ENCODE results near the gene ZNF503.

Gene ZNF503

DNA sequence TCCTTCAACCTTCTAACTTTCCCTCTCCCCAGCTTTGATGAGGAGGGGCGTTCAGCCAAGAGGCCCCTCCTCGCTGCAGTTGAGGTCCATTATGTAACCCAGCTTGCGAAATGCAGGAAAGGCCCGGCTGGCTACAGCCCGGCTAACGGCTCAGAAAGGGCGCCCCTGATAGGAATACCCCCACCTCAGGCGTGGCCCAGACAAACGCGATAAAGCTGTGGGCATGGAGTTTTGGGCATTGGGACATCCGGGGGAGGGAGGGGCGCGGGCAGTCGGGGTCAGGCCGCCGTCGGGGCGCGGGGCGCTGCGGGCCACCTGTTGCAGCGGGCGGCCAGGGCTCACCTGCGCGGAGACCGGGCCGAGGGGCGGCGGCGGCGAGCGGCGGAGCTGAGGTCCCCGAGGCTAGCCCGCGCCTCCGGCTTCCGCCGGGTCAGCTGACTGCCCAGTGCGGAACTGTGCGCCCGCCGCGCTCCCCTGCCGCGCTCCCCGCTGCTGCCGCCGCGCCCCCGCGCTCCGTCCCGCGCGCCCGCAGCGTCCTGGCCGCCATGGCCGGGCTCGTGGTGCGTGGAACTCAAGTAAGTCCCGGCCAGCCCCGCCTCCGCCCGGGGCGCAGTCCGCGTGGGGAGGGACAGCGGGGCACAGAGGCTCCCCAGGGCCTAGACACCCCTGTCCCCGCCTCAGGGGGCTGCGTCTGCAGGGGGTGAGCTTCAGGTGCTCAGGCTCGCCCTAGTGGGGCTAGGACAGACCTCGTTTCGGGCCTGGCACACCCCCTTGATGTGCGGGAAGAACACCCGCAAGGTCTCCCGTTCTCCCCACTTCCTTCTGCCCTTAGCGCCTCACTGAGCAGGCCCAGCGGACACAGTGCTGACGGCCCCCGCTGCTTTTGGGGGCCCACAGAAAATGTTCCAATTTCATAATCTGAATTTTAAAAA is 29.9 kb upstream of the ZNF503 start, which contains the start of gene LRMDA:
LRMDA (plus strand) TSS at position 445 of the 932 bp plus-strand sequence.
- no peak within 1 kb of the TSS for H3K4me3 ChIP-seq (ENCODE audit: low read depth, low read length)
- no peak for DNase-seq (ENCODE audit: low read depth)

DNA sequence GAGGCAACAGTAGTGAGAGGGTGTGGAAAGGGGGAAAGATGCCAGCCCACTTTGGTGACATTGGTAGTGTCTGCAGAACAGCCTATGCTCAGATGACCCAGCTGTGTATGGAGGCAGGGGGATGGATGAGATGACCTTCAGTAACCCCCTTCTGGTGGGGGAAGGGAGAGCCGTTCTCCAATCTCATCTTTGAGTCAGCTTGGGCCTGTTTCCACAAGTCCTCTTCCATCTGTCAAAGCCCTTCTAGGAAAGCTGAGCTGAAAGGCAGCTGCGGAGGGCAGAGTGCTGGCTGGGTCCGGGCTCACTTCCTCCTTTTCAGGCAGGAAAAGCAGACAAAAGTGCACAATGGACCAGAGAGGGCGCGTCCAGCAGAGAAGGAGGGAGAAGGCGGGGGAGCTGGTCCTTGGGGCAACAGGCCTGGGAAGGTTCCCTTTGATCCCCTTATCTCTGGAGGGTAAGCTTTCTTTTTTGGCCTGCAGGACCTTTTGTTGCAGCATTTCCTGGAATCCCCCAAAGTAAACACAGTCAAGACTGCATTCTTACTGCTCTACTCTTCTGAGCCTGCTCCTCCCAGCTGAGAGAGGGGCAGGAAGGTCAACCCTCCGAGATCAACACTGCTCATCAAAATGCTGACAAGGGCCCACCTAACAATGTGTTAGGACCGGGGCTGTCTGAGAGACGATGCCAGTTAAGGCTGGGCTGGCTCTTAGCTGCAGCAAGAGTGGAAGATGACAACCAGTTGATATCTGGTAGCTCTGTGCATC is 28.6 kb upstream of the ZNF503 start:
- no peak overlapping the region for H3K4me3 ChIP-seq (ENCODE audit: low read depth, low read length)
- TF ChIP-seq CTCF (IDR thresholded peaks at IDR 0.05; ENCODE audit: low read depth, low read length, missing control alignments) = no peak
- no peak for DNase-seq (ENCODE audit: low read depth)

More for the DNA sequence above, 29.9 kb upstream of the ZNF503 start, which contains the start of gene LRMDA:
- TF ChIP-seq CTCF (IDR thresholded peaks at IDR 0.05; ENCODE audit: low read depth, low read length, missing control alignments) = no peak

DNA sequence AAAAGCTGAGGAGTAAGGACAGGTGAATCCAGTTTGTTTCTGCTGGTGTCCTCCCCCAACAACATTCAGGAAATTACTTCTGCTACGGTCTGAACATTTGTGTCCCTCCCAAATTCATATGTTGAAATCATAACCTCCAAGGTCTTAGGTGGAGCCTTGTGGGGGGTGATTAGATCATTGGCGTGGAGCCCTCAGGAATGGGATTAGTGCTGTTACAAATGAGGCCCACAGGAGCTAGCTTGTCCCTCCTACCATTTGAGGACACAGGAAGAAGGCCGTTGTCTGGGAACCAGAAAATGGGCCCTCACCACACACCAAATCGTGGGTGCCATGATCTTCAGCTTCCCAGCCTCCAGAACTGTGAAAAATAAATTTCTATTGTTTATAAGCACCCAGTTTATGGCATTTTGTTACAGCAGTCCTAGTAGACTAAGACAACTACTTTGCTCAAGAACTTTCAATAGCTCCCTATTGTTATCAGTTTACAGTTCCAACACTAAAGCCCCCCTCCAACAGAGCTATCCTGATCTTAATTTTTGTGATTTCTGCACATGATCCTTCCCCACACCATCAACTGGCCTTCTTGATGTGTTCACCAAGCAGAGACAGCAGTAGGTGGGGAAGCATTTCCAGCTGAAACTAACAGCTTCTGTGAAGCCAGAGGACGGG is 27.7 kb upstream of the ZNF503 start:
- DNase-seq (ENCODE audit: low read depth) = no peak
- no peak overlapping the region for H3K4me3 ChIP-seq (ENCODE audit: low read depth, low read length)
- no peak for TF ChIP-seq CTCF (IDR thresholded peaks at IDR 0.05; ENCODE audit: low read depth, low read length, missing control alignments)

DNA sequence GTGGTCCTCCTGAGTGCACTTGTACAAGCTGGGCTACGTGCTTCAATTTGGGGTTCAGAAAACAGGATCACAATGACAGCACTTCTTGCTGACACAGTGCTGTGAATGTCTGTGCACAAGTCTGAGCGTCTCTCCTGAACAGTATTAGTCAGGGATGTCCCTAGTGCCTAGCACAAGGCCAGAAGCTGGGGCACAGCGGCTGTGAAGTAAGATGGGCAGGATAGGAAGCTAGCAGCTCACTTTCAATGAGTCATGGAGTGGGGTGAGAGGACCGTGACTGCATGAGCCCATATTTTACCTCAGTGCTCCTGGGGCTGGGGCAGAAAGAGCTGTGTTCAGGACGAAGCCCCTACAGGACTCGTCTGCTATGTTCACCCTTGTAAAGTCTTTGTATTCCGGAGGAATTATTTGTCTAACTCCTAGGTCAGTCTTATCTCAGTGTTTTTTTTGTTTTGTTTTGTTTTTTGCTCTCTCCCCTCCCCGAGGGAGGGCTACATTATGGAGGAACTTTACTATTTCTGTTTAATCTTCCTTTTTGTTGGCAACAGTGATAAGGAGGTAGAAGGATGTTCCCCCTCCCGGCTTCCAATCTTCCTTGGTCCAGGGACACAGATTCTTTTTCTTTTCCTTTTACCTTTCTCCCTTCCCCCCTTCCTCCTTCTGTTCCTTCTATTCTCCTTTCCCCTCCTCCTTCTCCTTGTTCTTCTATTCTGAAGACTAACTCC is 27.0 kb upstream of the ZNF503 start:
- H3K4me3 ChIP-seq (ENCODE audit: low read depth, low read length) = no peak overlapping the region
- DNase-seq (ENCODE audit: low read depth) = no peak
- TF ChIP-seq CTCF (IDR thresholded peaks at IDR 0.05; ENCODE audit: low read depth, low read length, missing control alignments) = no peak

GRCh38 chr10:75427951-75428350 is 26.4 kb upstream of the ZNF503 start:
- no peak overlapping the region for H3K4me3 ChIP-seq (ENCODE audit: low read depth, low read length)
- no peak for TF ChIP-seq CTCF (IDR thresholded peaks at IDR 0.05; ENCODE audit: low read depth, low read length, missing control alignments)
- DNase-seq (ENCODE audit: low read depth) = no peak

- no peak for DNase-seq (ENCODE audit: low read depth)
- H3K4me3 ChIP-seq (ENCODE audit: low read depth, low read length) = no peak overlapping the region
- TF ChIP-seq CTCF (IDR thresholded peaks at IDR 0.05; ENCODE audit: low read depth, low read length, missing control alignments) = no peak
These were observed 25.3 kb upstream of the ZNF503 start for GRCh38 chr10:75426880-75427279.
